ENCODE data around the gene ITGB7.

DNA sequence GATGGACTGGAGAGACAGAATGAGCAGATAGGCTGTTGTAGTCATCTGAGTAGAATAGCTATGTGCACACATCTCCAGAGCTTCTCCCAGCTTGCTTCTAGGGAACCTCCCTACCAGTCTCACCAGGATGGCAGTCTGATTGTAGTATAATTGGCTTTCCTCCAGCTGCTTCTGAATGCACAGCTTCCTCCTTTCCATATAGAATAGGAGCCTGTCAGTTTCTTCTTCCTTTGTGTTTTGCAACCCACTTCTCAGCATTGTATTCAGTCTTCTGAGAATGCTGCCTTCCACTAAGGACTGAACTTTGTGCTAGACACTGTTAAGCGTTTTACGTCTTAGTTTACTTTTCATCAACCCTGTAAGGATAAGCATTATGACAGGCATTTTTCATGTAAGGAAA lies 24.1 kb downstream of the ITGB7 start:
- TF ChIP-seq, protein P1, sequence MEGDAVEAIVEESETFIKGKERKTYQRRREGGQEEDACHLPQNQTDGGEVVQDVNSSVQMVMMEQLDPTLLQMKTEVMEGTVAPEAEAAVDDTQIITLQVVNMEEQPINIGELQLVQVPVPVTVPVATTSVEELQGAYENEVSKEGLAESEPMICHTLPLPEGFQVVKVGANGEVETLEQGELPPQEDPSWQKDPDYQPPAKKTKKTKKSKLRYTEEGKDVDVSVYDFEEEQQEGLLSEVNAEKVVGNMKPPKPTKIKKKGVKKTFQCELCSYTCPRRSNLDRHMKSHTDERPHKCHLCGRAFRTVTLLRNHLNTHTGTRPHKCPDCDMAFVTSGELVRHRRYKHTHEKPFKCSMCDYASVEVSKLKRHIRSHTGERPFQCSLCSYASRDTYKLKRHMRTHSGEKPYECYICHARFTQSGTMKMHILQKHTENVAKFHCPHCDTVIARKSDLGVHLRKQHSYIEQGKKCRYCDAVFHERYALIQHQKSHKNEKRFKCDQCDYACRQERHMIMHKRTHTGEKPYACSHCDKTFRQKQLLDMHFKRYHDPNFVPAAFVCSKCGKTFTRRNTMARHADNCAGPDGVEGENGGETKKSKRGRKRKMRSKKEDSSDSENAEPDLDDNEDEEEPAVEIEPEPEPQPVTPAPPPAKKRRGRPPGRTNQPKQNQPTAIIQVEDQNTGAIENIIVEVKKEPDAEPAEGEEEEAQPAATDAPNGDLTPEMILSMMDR (IDR thresholded peaks at IDR 0.05; ENCODE audit: low read length) = no peak
- TF ChIP-seq EZH2 (optimal IDR thresholded peaks at IDR 0.05; ENCODE audit: low read depth, low read length) (no peak), EZH2phosphoT487 (IDR thresholded peaks at IDR 0.05; ENCODE audit: low read length) (no peak)

All from MM.1S (cell line).